ENCODE measurements around the gene PRMT5.
"Not testable (repeated sequence)": the region's sequence is repeated elsewhere in the genome, so short reads cannot be mapped to it uniquely, and the experiment has no call there.

The PRMT5 gene

DNA sequence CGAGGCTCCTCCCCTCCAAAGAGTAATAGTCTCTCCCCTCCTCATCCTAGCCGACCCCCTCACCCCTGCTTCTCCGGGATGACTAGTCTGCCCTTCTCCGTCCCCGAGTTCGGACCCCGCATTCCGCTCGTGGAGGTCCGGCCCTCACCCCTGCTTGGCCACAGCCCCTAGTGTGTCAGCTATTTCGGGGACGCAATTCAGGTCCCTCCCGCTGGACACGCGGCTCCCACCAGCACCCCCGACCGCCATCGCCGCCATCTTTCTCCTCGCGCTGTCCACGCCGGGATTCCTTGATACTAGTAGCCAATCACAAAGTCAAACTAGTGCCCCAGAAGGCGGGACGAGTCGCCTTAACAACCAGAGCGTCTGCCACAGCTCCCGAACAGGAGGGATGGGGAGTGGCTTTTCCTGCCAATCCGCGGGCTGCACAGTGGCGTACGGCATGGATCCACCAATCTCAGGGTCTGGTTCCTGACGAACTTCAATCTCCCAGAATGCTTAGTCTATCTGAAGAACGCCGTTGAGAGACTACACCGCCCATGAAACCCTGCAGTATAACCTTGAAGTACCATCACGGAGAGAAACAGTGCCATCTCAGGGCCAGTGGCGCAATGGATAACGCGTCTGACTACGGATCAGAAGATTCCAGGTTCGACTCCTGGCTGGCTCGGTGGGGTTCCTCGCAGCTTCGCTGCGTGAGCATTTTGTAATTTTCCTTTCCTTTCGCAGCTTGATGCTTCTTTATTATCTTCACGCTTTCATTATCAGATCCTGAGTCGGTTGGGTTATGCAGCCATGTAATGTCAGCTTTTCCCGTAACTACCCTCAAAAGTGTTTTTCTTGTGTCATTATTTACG lies at the start of gene PRMT5:
Gene PRMT5 (minus strand): TSS at position 273 of the 857 bp plus-strand sequence. CDS start 15 bp downstream, at position 258.
- DNase-seq, result peak; percentile 46

- no peak for DNase-seq
Observed at GRCh38 chr14:22978487-22978837, 49.3 kb upstream of the PRMT5 start.

- peak; percentile 68 for DNase-seq
Observed at GRCh38 chr14:22977684-22978486, 48.7 kb upstream of the PRMT5 start.

DNA sequence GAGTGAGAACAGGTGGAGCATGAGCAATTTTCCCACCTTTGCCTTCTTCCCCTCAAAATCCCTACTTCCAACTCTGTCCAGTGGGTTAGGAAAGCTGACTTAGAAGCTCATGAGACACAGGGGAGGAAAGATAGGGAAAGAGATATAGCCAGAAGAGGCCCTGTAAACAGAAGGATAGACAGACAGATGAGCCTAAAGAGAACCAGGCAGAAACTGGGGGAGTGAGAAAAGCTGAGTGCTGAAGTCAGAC lies 48.2 kb upstream of the PRMT5 start:
- DNase-seq, result no peak

DNA sequence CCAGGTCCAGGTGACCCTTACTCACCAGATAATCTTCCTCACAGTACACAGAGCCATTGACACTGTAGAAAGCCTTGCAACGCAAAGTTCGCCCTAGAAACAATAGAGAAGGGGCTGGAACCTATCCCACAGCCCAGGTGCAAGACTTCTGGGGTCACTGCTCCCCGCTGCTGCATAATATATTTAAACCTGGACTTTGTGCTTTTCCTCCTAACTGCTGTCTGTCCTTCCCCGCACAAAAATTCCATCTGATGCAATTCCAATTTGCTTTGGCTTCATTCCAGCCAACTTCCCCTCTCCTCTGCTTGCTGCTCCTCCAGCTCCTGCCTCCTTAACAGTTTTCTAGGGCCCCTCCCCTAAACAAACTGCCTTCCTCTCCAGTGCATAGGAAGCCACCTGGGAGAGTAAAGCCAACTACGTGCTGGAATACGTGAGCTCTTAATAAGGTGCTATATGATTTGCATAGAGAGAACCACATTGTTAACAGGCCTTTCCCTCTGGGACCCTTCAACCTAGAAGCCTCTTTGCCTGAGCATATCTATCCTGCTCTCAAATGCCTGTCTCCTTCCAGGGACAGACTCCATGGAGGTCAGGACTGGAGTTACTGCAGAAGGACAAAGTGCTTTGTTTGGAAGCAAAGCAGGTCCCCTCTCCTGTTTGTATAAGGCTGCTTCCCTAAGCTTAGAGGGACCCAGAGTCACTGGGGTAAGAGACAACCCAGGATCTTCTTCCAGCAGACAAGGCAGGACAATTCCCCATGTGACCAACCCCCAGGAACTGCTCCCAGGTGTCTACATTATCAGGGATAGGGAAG lies 47.7 kb upstream of the PRMT5 start:
- DNase-seq, result no peak

DNA sequence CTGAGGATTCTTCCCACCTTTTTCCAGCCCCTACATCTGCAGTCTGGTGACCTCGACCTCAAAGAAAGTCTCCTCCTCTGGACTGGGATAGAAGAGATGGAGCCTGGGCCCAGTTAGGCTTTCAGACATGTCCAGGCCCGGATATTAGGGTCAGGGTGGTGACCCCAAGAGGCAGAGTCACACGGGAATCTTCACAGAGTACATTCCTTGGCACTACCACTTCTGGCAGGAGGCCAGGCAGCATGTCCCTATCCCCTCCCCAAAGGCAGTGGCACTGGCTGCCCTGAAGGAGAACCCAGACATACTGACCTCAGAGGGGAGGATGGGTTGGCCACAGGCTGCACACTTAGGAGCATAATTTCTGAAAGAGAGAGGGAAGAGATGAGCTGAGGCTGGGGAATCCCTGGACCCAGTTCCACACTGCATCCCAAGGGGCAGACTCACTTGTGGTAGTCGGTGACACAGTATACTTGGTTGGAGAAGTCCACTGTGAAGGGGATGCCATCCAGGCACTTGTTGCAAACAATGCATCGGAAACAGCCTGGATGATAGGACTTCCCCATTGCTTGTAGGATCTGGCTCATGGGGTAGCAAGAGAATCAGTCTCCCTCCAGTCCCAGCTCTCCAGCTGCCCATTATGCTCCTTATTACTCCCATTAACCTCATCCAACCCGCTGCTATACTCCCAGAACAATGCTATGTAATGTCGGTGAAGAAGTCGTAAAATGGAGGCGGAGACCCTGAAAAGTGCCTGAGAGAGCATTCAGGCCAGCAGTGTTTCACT lies 45.5 kb upstream of the PRMT5 start:
- no peak for DNase-seq

- no peak for DNase-seq
Observed at GRCh38 chr14:22973217-22974032, 44.2 kb upstream of the PRMT5 start.

DNA sequence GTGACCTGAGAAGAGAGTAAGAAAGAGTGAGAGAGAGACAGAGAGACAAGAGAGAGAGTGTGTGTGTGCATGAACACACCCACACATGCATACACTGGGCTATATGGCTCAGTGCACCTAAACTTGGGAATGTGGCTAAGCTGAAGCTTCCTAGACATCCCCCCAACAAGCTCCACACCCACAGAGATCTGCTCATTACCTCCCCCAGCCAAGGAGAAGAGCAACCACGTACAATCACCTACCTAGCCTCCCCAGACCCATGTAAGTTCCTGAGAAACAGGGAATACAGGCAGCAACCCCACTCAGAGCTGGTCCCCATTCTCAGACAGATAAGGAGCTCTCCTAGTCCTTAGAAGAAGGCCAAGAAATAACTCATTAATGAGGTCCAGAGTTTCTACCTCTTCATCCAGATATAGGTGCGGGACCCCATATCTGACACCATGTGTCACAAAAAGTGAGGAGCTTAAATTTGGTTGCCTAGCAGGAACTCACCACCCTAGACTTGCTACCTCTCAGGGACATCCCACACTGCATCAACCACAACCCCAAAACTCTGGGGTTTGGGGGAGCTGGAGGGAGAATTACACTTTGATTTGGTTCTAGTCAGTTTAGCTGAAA lies 43.2 kb upstream of the PRMT5 start:
- DNase-seq, result no peak

DNA sequence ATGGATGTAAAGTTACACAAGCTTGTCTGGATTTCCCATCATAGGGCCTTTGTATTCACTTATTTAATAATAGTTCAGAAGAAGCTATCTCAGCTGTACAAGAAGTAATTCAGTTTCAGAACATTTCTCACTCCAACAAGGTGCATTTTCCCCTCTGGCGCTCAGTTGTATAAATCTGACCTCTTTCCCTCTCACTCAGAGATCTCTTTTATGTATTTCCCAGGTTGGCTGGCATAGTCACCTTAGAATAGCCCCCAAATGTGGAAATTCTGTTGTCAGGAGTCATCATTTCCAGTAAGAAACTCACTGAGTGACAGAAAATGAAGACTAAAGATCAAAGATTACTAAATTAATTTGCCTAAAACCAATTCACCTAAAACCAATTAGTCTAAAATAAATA lies 42.0 kb upstream of the PRMT5 start:
- DNase-seq, result no peak

DNA sequence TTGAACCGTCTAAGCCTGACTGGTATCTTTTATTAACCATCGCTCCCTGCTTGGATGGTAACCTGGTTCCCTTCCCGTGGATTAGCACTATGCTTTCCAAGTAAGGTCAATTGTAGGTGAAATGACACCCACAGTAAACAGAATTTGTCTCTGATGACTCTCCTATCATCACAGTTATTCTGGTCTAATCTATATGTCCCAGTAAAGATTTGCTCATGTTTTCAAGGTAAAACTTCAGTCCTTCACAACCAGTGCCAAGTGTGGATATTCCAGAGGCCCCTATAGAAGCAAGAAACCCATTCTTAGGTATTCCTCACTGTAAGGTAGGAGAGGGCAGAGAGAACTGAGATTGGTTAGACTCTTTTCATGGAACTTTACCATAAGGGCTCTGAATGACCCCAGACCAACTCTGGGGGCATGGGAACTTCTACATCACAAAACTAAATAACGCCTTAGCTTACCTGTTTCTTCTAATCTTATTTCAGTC lies 37.6 kb upstream of the PRMT5 start:
- no peak for DNase-seq

- DNase-seq, result not testable (repeated sequence)
Observed at GRCh38 chr14:22965916-22966782, 37.0 kb upstream of the PRMT5 start.

GRCh38 chr14:22962061-22962676 lies 33.0 kb upstream of the PRMT5 start:
- no peak for DNase-seq

DNA sequence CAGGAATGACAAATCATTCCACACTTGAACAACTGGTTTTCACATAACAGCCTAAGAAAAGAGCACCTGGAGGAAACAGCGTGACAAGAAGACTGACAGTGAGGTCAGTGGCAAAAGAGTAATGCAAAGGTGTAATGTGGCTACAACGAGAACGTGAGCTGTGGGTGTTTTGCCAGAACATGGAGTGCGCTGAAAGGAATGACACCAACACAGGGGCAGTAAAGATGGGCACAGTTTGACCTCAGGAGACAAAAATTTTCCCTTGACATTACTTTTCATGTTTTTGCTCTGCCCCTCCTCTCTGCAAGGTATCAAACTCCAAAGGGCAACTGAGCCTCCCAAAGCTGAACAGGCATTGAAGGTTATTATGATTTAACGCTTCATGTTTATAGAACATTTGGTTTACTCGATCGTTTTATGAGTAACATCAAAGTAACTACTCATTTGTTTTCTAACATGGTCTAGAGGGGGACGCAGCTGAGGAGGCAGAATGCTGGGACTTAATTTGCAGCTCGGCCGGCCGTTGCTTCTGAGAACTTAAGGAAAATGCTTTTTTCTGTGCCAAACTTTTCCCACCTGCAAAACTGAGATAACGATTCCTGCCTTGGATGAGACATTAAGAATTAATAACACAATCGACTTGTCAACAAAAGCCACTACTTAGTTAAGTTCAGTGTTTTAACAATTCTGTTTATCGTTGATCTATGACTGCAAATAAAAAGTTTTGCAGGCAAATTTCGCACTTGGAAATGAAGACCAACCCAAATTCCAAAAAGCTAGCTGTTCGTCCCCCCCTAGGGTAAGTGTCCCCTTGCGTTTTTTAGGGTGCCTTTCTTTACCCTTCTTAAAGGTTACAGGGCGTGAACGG lies 26.8 kb upstream of the PRMT5 start:
- no peak for DNase-seq

GRCh38 chr14:22952418-22952817 lies 23.2 kb upstream of the PRMT5 start:
- no peak for DNase-seq

- not testable (repeated sequence) for DNase-seq
Observed at GRCh38 chr14:22951795-22952194, 22.6 kb upstream of the PRMT5 start.

DNA sequence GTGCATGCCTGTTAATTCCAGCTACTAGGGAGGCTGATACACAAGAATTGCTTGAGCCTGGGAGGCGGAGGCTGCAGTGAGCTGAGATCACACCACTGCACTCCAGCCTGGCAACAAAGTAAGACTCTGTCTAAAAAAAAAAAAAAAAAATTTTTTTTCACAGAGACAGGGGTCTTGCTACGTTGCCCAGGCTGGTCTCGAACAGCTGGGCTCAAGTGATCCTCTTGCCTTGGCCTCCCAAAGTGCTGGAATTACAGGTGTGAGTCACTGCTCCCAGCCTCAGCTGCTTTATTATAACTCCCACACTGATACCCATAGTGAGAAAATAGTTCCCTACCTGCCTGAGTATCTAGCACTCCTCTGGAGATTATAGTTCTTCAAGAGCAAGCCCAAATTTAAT lies 16.5 kb upstream of the PRMT5 start:
- no peak for DNase-seq

GRCh38 chr14:22939684-22940083 lies 10.5 kb upstream of the PRMT5 start:
- DNase-seq, result no peak

- DNase-seq, result no peak
Observed at GRCh38 chr14:22935156-22935555, 6.0 kb upstream of the PRMT5 start.

DNA sequence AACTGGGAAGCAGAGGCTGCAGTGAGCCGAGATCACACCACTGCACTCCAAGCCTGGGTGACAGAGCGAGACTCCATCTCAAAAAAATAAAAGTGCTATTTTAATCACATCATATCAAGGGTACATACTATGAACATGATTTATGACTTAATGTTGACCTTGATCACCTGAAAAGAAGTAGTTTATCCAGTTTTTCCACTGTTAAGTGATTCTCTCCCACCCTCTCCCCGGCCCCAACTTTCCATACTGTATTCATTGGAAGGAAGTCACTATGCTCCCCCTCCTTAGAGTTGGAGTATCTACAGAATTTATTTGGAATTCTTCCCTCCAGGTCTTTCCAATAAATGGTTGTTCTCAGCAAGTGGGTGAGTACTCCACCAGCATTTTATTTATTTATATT lies 3.0 kb upstream of the PRMT5 start:
- DNase-seq, result no peak
